ENCODE data around the gene DLGAP1.

DNA sequence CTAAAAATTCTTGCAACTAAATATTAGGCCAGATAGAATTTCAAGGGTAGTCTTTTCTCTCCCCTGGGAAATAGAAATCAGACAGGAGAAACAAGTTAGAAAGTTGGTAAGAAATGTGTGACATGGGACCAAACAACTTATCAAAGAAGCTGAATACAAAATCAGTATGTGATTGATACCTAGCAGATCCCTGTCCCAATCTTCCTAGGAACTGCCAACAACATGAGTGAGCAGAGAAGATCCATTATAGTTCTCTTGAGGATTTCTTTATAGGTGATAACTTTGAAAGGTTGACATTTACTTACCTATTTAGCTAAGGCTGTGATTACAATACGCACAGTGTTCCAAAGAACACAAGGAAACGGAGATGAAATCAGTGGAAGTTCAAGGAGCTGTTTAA, 162.4 kb downstream of the DLGAP1 start:
- TF ChIP-seq POLR2AphosphoS5 (IDR thresholded peaks at IDR 0.05; ENCODE audit: low read depth) (no peak), CTCF (IDR thresholded peaks at IDR 0.05; ENCODE audit: insufficient read depth, low read length) (no peak), GABPA (IDR thresholded peaks at IDR 0.05; ENCODE audit: low read depth) (no peak), SPI1 (IDR thresholded peaks at IDR 0.05; ENCODE audit: borderline replicate concordance, low read depth) (no peak)

Data from HL-60 (cell line).